HL-60 (cell line): ENCODE results near the gene DHX16.

Experiments used
- DNase-seq, 2 experiments: peaks; one replicate each; pipeline ENCODE4 v3.0.0-alpha.2; 2010 to 2020; ENCODE audit warnings: low read depth in 1 of 2, low spot score in 1 of 2
- H3K27ac ChIP-seq: fragments of 250-450 bp; sonication (Bioruptor Pico); replicated peaks from 2 replicates; pipeline ENCODE4 v1.5.1; 2020; ENCODE audit warnings: mild to moderate bottlenecking, moderate library complexity
- H3K27me3 ChIP-seq: fragments of 250-450 bp; sonication (Bioruptor Pico); 2 replicates; pipeline ENCODE4 v1.5.1; 2021; ENCODE audit warnings: mild to moderate bottlenecking, moderate library complexity; ENCODE audit not compliant: insufficient read depth, poor library complexity, severe bottlenecking
- H3K4me3 ChIP-seq: replicated peaks from 2 replicates; pipeline ENCODE4 v1.5.1; 2011; ENCODE audit warnings: mild to moderate bottlenecking, control low read depth, low read length; ENCODE audit not compliant: insufficient read depth
- GABPA ChIP-seq: IDR thresholded peaks from 2 replicates; pipeline ENCODE4 v1.6.1; 2012; ENCODE audit warnings: low read depth
- POLR2AphosphoS5 ChIP-seq: IDR thresholded peaks from 2 replicates; pipeline ENCODE4 v1.6.1; 2012; ENCODE audit warnings: low read depth
- SPI1 ChIP-seq: IDR thresholded peaks from 2 replicates; pipeline ENCODE4 v1.6.1; 2012; ENCODE audit warnings: low read depth, mild to moderate bottlenecking, borderline replicate concordance
- TF ChIP-seq, protein P1 (sequence below): IDR thresholded peaks from 2 replicates; pipeline ENCODE4 v1.6.1; 2012; ENCODE audit warnings: low read depth; ENCODE audit not compliant: insufficient replicate concordance
- TF ChIP-seq, protein P2 (sequence below): IDR thresholded peaks from one replicate; pipeline ENCODE4 v1.5.1; 2011; ENCODE audit warnings: low read length, control low read depth, inconsistent platforms; ENCODE audit not compliant: insufficient read depth

The DHX16 gene

DNA sequence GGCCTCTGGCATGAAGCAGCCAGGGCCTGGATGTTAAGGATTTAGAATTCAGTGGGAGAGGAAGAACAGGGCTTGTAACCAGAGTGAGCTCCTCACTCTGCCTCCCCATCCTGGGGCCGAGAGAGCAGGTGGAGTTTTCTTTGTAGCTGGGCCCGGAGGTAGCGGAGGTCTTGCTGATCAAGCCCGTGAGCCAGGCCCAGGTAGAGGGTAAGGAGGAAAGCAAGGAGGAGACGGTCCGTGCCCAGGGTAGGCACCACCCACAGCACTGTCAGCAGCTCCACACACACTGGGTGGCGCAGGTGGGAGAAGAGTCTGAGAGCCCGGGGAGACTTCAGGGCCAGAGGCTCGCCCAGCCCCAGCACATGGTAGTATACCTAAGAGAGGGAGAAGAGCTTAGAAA, 15.8 kb upstream of the DHX16 start:
- no peak for DNase-seq
- no peak for TF ChIP-seq SPI1
- TF ChIP-seq, protein P1, sequence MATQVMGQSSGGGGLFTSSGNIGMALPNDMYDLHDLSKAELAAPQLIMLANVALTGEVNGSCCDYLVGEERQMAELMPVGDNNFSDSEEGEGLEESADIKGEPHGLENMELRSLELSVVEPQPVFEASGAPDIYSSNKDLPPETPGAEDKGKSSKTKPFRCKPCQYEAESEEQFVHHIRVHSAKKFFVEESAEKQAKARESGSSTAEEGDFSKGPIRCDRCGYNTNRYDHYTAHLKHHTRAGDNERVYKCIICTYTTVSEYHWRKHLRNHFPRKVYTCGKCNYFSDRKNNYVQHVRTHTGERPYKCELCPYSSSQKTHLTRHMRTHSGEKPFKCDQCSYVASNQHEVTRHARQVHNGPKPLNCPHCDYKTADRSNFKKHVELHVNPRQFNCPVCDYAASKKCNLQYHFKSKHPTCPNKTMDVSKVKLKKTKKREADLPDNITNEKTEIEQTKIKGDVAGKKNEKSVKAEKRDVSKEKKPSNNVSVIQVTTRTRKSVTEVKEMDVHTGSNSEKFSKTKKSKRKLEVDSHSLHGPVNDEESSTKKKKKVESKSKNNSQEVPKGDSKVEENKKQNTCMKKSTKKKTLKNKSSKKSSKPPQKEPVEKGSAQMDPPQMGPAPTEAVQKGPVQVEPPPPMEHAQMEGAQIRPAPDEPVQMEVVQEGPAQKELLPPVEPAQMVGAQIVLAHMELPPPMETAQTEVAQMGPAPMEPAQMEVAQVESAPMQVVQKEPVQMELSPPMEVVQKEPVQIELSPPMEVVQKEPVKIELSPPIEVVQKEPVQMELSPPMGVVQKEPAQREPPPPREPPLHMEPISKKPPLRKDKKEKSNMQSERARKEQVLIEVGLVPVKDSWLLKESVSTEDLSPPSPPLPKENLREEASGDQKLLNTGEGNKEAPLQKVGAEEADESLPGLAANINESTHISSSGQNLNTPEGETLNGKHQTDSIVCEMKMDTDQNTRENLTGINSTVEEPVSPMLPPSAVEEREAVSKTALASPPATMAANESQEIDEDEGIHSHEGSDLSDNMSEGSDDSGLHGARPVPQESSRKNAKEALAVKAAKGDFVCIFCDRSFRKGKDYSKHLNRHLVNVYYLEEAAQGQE: no peak
- TF ChIP-seq, protein P2, sequence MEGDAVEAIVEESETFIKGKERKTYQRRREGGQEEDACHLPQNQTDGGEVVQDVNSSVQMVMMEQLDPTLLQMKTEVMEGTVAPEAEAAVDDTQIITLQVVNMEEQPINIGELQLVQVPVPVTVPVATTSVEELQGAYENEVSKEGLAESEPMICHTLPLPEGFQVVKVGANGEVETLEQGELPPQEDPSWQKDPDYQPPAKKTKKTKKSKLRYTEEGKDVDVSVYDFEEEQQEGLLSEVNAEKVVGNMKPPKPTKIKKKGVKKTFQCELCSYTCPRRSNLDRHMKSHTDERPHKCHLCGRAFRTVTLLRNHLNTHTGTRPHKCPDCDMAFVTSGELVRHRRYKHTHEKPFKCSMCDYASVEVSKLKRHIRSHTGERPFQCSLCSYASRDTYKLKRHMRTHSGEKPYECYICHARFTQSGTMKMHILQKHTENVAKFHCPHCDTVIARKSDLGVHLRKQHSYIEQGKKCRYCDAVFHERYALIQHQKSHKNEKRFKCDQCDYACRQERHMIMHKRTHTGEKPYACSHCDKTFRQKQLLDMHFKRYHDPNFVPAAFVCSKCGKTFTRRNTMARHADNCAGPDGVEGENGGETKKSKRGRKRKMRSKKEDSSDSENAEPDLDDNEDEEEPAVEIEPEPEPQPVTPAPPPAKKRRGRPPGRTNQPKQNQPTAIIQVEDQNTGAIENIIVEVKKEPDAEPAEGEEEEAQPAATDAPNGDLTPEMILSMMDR: no peak
- TF ChIP-seq POLR2AphosphoS5: no peak
- TF ChIP-seq GABPA: no peak
- Histone ChIP-seq H3K27me3 (no peaks in the 10 kb centered on the region), H3K4me3 (no peak overlapping the region), H3K27ac (0 out of 2 replicates have a peak overlapping the region, but pooled peaks have one; percentile 1)

DNA sequence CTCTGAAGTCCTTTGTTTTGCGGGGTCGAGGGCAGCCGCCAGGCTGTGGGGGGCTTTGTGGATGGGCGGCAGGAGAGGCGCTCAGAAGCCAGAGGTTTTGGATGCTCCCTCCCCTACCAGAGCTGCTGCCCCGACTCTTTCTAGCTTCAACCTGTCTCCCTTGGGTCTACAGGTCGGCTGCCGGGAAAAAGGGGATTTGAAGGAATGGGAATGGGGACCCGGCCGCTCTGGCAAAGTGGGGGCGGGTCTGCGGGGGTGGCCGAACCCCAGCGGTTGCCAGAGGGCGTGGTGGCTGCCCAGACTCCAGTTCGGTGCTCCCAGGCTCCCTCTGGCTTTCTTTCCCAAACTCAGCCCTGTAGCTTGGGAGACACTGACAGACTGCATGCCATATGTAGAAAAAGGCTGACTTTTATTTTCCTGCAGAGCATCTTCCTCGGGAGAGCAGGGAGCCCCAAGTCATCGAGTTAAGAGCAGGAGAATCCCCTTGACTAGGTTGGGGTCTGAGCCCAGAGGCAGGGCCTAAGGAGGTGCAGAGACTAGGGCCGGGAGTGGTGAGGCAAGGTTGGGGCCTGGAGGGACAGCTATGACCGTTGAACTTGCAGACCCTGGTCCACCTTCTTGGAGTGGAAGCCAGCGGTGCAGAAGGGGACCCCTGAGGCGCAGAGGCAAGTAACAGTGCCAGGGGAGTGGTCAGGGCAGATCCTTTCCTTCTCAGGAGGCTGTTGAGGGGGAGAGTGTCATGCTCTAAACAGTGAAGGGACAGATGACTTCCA, 15.0 kb upstream of the DHX16 start:
- Histone ChIP-seq H3K27me3 (no peaks in the 10 kb centered on the region), H3K27ac (peak overlapping the region; percentile 94), H3K4me3 (peak overlapping the region; percentile 60)
- DNase-seq: no peak
- TF ChIP-seq, protein P2: no peak
- TF ChIP-seq, protein P1: no peak
- TF ChIP-seq POLR2AphosphoS5 (no peak), SPI1 (no peak), GABPA (no peak)

DNA sequence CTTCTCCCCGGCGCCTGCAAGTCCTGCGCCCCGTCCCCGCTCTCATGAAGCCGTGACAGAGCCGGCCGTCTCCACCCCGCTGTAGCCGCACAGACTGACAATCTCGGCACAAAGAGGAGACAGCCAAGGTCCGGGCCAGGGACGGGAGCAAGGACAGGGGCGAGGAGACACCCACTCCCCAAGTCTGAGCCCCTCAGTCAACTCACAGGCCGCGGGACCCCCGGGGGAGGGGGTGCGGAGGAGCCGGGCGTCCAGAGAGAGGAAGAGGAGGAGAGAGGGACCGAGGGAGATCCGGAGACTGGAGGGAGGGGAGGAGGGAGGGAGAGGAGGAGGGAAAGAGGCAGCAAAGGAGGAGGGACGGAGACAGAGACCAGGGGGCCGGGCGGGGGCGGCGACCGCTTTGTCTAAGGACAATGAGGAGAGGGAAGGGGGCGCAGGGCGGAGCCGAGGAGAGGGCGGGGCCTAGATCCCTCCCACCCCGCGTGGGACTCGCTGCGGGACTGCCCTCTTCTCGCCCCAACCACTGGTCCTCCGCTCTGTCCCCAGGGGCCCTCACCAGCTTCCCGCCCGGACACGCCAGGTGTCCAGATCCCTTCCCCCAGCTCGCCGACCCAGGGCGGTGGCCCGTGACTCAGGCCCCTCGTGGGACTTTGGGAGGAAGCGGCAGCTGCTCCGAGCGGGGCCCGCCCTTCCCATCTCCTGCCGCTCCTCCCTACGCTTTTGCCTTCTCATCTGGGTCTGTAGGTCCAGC, 14.3 kb upstream of the DHX16 start:
- Histone ChIP-seq H3K4me3 (peak overlapping the region; percentile 60), H3K27me3 (no peaks in the 10 kb centered on the region), H3K27ac (peak overlapping the region; percentile 94)
- peak; percentile 85 to 99 for DNase-seq
- TF ChIP-seq GABPA: no peak
- TF ChIP-seq, protein P2: no peak
- TF ChIP-seq SPI1: peak; percentile 51; the same call in 1 of the 2 replicates
- TF ChIP-seq, protein P1: no peak
- TF ChIP-seq POLR2AphosphoS5: peak; percentile 47; the same call in 1 of the 2 replicates
